Lower lobe of right lung (tissue), 2 donors: Measurements from ENCODE around the gene RPLP2. TPM values are rescaled to one million over a fixed set of nuclear protein-coding genes. Genes with fewer than 3 reads are reported as not detected.

ENCODE experiments used
- ATAC-seq, 2 donors: fragments of 200-7000 bp; cut with Tn5 transposase; one replicate each; pipeline ENCODE4 v1.9.1; 2020 to 2022; ENCODE audit warnings: mild to moderate bottlenecking in 2 of 2, moderate library complexity in 2 of 2
- DNase-seq: peaks from one replicate; pipeline ENCODE4 v3.0.0-alpha.2; 2020
- H3K27ac ChIP-seq: fragments of 200-600 bp; one replicate; pipeline ENCODE4 v1.8.0; 2022
- H3K27me3 ChIP-seq: fragments of 200-600 bp; one replicate; pipeline ENCODE4 v1.8.0; 2022; ENCODE audit warnings: low read depth
- H3K36me3 ChIP-seq: fragments of 200-600 bp; one replicate; pipeline ENCODE4 v1.8.0; 2022; ENCODE audit warnings: mild to moderate bottlenecking
- H3K4me1 ChIP-seq: fragments of 200-600 bp; one replicate; pipeline ENCODE4 v1.8.0; 2022
- H3K4me3 ChIP-seq: fragments of 200-600 bp; one replicate; pipeline ENCODE4 v1.8.0; 2022; ENCODE audit warnings: mild to moderate bottlenecking
- H3K9me3 ChIP-seq: fragments of 200-600 bp; one replicate; pipeline ENCODE4 v1.8.0; 2022
- CTCF ChIP-seq: fragments of 200-600 bp; IDR thresholded peaks from one replicate; pipeline ENCODE4 v1.8.0; 2022; ENCODE audit warnings: antibody characterized with exemption, mild to moderate bottlenecking
- intact Hi-C: fragments of 100-400 bp; cut with DNase I; formaldehyde crosslinking; loops from one replicate; pipeline ENCODE4 v1.11.0; 2022
- total RNA-seq: library from RNA; stranded (reverse); fragmentation: NEBNext Ultra II Directional; extraction: Animal tissue kit (Norgen Biotek cat#: 25700); gene quantifications from one replicate; pipeline ENCODE4 v1.2.1, GENCODE V29; 2021
- donor health status: DM: no; HTN: yes; CAD: no; lungs with severe emphysema.

Gene RPLP2
- total RNA-seq, 1 donor from 2014 or later = 1,518 TPM

DNA sequence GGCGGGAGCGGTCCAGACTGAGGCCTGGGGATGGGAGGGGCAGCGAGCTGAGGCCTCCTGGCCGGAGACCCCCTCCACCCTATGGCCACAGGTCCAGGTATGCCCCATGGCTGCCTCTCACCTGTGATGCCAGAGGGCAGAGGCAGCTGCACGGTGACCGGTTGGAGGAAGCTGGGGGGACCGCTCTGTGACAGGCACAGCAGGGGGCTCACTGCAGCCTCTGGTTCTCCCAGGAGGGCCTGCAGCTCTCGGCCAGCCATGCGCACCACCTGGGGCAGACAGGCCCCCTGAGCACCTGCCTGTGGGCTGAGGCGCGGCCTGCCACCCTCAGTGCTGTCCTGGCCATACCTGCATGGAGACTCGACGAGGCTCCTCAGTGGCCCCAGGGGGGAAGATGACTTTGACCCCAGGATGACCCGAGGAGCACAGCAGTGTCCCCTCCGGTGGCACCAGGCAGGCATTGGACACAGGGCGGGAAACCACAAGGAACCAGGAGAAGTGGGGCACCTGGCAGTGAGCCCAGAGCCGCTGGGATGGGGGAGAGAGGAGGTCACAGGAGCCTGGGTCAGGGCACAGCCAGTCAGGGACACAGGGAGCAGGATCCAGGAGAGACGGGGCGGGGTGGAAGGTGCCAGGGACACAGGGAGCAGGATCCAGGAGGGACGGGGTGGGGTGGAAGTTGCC lies 8.5 kb upstream of the RPLP2 start:
- no peak for ATAC-seq
- no peak for TF ChIP-seq CTCF
- Histone ChIP-seq H3K27me3 (no peaks in the 10 kb centered on the region), H3K4me1 (peaks cover 42% of the 10 kb centered on the region), H3K9me3 (no peaks in the 10 kb centered on the region), H3K36me3 (peaks cover 35% of the 10 kb centered on the region), H3K4me3 (no peak overlapping the region), H3K27ac (no peak overlapping the region)
- intact Hi-C loops = no loop called here
- DNase-seq = no peak

DNA sequence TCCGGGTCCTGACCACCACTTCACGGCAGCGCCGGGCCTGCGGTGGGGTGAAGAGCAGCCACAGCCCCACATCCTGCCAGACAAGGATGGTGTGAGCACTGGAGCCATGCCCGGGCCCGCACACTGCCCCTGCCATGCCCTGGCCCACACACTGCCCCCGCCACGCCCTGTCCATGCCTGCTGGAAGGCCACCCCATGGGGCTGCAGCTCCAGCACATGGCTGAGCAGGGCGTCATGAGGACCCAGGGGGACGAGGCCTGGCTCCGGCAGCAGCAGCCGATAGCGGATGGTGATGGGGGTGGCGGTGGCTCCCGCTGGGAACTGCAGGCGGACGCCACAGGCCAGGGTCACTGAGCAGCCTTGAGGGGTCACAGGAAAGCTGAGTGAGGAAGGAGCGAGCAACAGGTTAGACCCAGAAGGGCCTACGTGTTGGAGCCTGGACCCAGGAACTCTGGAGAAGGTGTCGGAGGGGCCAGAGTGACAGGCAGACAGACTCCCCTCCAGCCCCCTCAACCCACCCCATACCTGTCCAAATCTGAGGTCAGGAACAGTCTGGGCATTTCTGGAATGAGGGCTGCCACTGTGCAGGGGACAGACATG lies 7.6 kb upstream of the RPLP2 start:
- DNase-seq (no peak), ATAC-seq (no peak)
- intact Hi-C loops = no loop called here

DNA sequence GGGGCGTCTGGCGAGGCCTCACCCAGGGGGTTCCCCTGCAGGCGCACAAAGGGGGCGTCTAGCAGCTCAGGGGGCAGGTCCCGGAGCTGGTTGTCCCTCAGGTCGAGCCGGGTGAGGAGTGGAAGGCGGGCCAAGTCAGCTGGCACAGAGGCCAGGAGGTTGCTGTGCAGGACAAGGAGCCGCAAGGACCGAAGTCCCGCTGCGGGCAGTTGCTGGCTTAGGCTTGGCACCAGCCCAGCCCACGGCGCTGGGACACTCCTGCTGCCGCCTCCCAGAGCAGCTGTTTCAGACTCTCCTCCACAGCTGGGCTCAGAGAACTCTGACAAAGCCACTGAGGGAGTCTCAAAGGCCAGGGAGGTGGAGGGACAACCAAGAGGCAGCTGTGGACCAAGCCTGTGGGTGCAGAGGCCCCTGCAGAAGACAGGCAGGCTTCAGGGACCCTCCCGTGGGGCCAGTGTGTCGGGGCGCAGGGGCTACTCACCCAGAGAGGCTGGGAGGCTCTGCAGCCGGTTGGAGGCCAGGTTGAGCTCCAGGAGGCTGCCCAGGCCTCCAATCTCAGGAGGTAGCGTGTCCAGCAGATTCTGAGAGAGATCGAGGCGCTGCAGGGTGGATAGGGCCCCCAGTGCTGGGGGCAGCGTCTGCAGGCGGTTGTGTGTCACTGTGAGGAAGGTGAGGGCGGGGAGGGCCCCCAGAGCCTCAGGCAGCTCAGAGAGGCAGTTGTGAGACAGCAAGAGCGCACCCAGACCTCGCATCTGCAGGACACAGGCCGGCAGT lies 6.9 kb upstream of the RPLP2 start:
- no peak for ATAC-seq
- H3K27me3 ChIP-seq = no peaks in the 10 kb centered on the region
- H3K27ac ChIP-seq = no peak overlapping the region
- H3K4me1 ChIP-seq = peaks cover 27% of the 10 kb centered on the region
- intact Hi-C loops = no loop called here
- no peak overlapping the region for H3K4me3 ChIP-seq
- no peak for DNase-seq
- H3K9me3 ChIP-seq = no peaks in the 10 kb centered on the region
- H3K36me3 ChIP-seq = peaks cover 35% of the 10 kb centered on the region
- TF ChIP-seq CTCF = no peak

More for the DNA sequence above, 7.6 kb upstream of the RPLP2 start:
- H3K27ac ChIP-seq = no peak overlapping the region
- H3K4me1 ChIP-seq = peaks cover 33% of the 10 kb centered on the region
- peaks cover 35% of the 10 kb centered on the region for H3K36me3 ChIP-seq
- no peak overlapping the region for H3K4me3 ChIP-seq
- no peaks in the 10 kb centered on the region for H3K9me3 ChIP-seq
- no peaks in the 10 kb centered on the region for H3K27me3 ChIP-seq
- TF ChIP-seq CTCF = no peak

DNA sequence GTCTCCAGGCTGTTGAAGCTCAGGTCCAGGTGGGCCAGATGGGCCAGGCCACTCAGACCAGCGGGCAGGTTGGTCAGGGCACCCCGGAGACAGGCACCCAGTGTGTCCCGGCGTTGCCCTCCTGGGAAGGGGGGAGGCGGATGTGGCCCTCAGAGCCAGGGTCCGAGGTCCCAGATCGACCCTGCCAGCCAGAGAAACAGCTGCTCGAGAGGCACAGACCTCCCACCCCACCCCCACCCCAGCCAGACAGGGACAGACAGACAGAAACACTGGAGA lies 6.4 kb upstream of the RPLP2 start:
- DNase-seq (no peak), ATAC-seq (no peak)
- H3K27me3 ChIP-seq = no peaks in the 10 kb centered on the region
- H3K4me3 ChIP-seq = no peak overlapping the region
- no peak overlapping the region for H3K27ac ChIP-seq
- peaks cover 35% of the 10 kb centered on the region for H3K36me3 ChIP-seq
- no peak for TF ChIP-seq CTCF
- intact Hi-C loops = no loop called here
- H3K9me3 ChIP-seq = no peaks in the 10 kb centered on the region
- peaks cover 30% of the 10 kb centered on the region for H3K4me1 ChIP-seq

GRCh38 chr11:803770-804598 lies 5.8 kb upstream of the RPLP2 start:
- DNase-seq (no peak), ATAC-seq (no peak)
- Histone ChIP-seq H3K9me3 (no peaks in the 10 kb centered on the region), H3K4me1 (peaks cover 33% of the 10 kb centered on the region), H3K27ac (peak overlapping the region; percentile 93), H3K36me3 (peaks cover 34% of the 10 kb centered on the region), H3K27me3 (no peaks in the 10 kb centered on the region), H3K4me3 (peak overlapping the region; percentile 79)
- intact Hi-C loops = no loop called here
- no peak for TF ChIP-seq CTCF
